K562 (cell line): ENCODE measurements around the gene MIER2. TPM values are rescaled to one million over a fixed set of nuclear protein-coding genes. Genes with fewer than 3 reads are reported as not detected.
A peak's percentile ranks its signal among the peaks of the same experiment; 100 is the strongest.

Experiments used
- IRF2 ChIP-seq: sonication (generic); formaldehyde crosslinking; IDR thresholded peaks from 2 replicates; pipeline ENCODE4 v1.8.1; 2022; ENCODE audit warnings: mild to moderate bottlenecking, missing genetic modification reagents
- ZBTB17 ChIP-seq: fragments of 450-650 bp; formaldehyde crosslinking; IDR thresholded peaks from 2 replicates; pipeline ENCODE4 v1.4.0; 2020; ENCODE audit warnings: mild to moderate bottlenecking
- polyA plus RNA-seq, 8 experiments: library from polyadenylated mRNA; depleted of rRNA in 4 of 8; stranded (reverse) in 5 of 8; unstranded in 3 of 8; fragments of >200 nt; fragmentation: Nextera tagmentation in 2 of 8; fragmentation: Illumina TruSeq in 1 of 8; extraction: Ambion mirVana in 2 of 8; extraction: Trizol in 1 of 8; gene quantifications; 2 replicates each; pipeline versions ENCODE4 v1.2.1 to v1.2.3, GENCODE V29; 2011 to 2014; ENCODE audit warnings: inconsistent platforms in 1 of 8, missing spikeins in 1 of 8
- total RNA-seq, 7 experiments: library from RNA; depleted of rRNA in 6 of 7; stranded (reverse); fragments of >200 nt in 6 of 7; fragmentation: Illumina TruSeq in 2 of 7; extraction: Trizol in 2 of 7; gene quantifications; 2 replicates each; pipeline versions ENCODE4 v1.2.1 to v1.2.3, GENCODE V29; 2011 to 2021; ENCODE audit warnings: low replicate concordance in 1 of 7
- TF ChIP-seq, protein P1 (sequence below): fragments of 200-800 bp; sonication (Bioruptor generic); IDR thresholded peaks from 2 replicates; pipeline ENCODE4 v1.6.1; 2016; ENCODE audit warnings: missing genetic modification characterization, missing compliant biosample characterization
- TF ChIP-seq, protein P2 (sequence below): fragments of 450-650 bp; IDR thresholded peaks from 2 replicates; pipeline ENCODE4 v1.6.1; 2016; ENCODE audit warnings: mild to moderate bottlenecking, moderate library complexity
- TF ChIP-seq, protein P3 (sequence below): sonication (generic); formaldehyde crosslinking; IDR thresholded peaks from 2 replicates; pipeline ENCODE4 v1.8.1; 2023; ENCODE audit warnings: mild to moderate bottlenecking, missing genetic modification reagents
- TF ChIP-seq, protein P4 (sequence below), 2 experiments: fragments of 450-650 bp; conservative IDR thresholded peaks; 2 replicates each; pipeline ENCODE4 v1.6.1; 2017; ENCODE audit warnings: mild to moderate bottlenecking in 2 of 2, moderate library complexity in 2 of 2

The MIER2 gene
- total and polyA plus RNA-seq, 9 of the 15 experiments (the other 6 are each of a cell fraction or from before 2014, with no cell fraction given): 0.46 to 34.7 (median 15.6) TPM

DNA sequence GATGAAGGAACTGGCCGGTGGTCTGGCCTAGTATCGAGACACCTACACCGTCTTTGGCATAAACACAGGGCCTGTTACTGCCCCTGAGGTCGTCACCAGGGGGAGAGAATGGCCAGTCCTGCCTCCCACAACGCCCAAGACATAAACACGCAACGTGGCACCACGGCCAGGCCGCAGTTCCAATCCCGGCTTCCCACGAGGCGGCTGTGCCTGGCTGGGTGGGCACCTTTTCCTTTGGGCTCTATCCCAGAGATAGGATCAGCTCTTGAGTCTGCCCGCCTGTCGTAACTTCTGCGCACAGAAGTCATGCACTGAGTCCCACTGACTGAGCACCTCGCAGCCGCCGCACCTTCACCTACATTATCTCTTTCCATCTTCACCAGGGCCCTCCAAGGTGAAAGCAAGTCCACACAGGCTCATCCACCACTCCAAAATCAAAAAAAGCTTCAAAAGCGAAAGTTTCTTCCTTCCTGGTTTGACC lies 1.1 kb downstream of the MIER2 start (continued):
- TF ChIP-seq, protein P1, sequence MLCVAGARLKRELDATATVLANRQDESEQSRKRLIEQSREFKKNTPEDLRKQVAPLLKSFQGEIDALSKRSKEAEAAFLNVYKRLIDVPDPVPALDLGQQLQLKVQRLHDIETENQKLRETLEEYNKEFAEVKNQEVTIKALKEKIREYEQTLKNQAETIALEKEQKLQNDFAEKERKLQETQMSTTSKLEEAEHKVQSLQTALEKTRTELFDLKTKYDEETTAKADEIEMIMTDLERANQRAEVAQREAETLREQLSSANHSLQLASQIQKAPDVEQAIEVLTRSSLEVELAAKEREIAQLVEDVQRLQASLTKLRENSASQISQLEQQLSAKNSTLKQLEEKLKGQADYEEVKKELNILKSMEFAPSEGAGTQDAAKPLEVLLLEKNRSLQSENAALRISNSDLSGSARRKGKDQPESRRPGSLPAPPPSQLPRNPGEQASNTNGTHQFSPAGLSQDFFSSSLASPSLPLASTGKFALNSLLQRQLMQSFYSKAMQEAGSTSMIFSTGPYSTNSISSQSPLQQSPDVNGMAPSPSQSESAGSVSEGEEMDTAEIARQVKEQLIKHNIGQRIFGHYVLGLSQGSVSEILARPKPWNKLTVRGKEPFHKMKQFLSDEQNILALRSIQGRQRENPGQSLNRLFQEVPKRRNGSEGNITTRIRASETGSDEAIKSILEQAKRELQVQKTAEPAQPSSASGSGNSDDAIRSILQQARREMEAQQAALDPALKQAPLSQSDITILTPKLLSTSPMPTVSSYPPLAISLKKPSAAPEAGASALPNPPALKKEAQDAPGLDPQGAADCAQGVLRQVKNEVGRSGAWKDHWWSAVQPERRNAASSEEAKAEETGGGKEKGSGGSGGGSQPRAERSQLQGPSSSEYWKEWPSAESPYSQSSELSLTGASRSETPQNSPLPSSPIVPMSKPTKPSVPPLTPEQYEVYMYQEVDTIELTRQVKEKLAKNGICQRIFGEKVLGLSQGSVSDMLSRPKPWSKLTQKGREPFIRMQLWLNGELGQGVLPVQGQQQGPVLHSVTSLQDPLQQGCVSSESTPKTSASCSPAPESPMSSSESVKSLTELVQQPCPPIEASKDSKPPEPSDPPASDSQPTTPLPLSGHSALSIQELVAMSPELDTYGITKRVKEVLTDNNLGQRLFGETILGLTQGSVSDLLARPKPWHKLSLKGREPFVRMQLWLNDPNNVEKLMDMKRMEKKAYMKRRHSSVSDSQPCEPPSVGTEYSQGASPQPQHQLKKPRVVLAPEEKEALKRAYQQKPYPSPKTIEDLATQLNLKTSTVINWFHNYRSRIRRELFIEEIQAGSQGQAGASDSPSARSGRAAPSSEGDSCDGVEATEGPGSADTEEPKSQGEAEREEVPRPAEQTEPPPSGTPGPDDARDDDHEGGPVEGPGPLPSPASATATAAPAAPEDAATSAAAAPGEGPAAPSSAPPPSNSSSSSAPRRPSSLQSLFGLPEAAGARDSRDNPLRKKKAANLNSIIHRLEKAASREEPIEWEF (CRISPR knock-in tag): no peak
- no peak for TF ChIP-seq ZBTB17 (CRISPR knock-in tag)
- TF ChIP-seq IRF2 (CRISPR knock-in tag): no peak
- TF ChIP-seq, protein P2, sequence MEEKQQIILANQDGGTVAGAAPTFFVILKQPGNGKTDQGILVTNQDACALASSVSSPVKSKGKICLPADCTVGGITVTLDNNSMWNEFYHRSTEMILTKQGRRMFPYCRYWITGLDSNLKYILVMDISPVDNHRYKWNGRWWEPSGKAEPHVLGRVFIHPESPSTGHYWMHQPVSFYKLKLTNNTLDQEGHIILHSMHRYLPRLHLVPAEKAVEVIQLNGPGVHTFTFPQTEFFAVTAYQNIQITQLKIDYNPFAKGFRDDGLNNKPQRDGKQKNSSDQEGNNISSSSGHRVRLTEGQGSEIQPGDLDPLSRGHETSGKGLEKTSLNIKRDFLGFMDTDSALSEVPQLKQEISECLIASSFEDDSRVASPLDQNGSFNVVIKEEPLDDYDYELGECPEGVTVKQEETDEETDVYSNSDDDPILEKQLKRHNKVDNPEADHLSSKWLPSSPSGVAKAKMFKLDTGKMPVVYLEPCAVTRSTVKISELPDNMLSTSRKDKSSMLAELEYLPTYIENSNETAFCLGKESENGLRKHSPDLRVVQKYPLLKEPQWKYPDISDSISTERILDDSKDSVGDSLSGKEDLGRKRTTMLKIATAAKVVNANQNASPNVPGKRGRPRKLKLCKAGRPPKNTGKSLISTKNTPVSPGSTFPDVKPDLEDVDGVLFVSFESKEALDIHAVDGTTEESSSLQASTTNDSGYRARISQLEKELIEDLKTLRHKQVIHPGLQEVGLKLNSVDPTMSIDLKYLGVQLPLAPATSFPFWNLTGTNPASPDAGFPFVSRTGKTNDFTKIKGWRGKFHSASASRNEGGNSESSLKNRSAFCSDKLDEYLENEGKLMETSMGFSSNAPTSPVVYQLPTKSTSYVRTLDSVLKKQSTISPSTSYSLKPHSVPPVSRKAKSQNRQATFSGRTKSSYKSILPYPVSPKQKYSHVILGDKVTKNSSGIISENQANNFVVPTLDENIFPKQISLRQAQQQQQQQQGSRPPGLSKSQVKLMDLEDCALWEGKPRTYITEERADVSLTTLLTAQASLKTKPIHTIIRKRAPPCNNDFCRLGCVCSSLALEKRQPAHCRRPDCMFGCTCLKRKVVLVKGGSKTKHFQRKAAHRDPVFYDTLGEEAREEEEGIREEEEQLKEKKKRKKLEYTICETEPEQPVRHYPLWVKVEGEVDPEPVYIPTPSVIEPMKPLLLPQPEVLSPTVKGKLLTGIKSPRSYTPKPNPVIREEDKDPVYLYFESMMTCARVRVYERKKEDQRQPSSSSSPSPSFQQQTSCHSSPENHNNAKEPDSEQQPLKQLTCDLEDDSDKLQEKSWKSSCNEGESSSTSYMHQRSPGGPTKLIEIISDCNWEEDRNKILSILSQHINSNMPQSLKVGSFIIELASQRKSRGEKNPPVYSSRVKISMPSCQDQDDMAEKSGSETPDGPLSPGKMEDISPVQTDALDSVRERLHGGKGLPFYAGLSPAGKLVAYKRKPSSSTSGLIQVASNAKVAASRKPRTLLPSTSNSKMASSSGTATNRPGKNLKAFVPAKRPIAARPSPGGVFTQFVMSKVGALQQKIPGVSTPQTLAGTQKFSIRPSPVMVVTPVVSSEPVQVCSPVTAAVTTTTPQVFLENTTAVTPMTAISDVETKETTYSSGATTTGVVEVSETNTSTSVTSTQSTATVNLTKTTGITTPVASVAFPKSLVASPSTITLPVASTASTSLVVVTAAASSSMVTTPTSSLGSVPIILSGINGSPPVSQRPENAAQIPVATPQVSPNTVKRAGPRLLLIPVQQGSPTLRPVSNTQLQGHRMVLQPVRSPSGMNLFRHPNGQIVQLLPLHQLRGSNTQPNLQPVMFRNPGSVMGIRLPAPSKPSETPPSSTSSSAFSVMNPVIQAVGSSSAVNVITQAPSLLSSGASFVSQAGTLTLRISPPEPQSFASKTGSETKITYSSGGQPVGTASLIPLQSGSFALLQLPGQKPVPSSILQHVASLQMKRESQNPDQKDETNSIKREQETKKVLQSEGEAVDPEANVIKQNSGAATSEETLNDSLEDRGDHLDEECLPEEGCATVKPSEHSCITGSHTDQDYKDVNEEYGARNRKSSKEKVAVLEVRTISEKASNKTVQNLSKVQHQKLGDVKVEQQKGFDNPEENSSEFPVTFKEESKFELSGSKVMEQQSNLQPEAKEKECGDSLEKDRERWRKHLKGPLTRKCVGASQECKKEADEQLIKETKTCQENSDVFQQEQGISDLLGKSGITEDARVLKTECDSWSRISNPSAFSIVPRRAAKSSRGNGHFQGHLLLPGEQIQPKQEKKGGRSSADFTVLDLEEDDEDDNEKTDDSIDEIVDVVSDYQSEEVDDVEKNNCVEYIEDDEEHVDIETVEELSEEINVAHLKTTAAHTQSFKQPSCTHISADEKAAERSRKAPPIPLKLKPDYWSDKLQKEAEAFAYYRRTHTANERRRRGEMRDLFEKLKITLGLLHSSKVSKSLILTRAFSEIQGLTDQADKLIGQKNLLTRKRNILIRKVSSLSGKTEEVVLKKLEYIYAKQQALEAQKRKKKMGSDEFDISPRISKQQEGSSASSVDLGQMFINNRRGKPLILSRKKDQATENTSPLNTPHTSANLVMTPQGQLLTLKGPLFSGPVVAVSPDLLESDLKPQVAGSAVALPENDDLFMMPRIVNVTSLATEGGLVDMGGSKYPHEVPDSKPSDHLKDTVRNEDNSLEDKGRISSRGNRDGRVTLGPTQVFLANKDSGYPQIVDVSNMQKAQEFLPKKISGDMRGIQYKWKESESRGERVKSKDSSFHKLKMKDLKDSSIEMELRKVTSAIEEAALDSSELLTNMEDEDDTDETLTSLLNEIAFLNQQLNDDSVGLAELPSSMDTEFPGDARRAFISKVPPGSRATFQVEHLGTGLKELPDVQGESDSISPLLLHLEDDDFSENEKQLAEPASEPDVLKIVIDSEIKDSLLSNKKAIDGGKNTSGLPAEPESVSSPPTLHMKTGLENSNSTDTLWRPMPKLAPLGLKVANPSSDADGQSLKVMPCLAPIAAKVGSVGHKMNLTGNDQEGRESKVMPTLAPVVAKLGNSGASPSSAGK: peak; percentile 38; the same call in 1 of the 2 replicates
- TF ChIP-seq, protein P3, sequence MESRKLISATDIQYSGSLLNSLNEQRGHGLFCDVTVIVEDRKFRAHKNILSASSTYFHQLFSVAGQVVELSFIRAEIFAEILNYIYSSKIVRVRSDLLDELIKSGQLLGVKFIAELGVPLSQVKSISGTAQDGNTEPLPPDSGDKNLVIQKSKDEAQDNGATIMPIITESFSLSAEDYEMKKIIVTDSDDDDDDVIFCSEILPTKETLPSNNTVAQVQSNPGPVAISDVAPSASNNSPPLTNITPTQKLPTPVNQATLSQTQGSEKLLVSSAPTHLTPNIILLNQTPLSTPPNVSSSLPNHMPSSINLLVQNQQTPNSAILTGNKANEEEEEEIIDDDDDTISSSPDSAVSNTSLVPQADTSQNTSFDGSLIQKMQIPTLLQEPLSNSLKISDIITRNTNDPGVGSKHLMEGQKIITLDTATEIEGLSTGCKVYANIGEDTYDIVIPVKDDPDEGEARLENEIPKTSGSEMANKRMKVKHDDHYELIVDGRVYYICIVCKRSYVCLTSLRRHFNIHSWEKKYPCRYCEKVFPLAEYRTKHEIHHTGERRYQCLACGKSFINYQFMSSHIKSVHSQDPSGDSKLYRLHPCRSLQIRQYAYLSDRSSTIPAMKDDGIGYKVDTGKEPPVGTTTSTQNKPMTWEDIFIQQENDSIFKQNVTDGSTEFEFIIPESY (CRISPR knock-in tag): no peak
- TF ChIP-seq, protein P4, sequence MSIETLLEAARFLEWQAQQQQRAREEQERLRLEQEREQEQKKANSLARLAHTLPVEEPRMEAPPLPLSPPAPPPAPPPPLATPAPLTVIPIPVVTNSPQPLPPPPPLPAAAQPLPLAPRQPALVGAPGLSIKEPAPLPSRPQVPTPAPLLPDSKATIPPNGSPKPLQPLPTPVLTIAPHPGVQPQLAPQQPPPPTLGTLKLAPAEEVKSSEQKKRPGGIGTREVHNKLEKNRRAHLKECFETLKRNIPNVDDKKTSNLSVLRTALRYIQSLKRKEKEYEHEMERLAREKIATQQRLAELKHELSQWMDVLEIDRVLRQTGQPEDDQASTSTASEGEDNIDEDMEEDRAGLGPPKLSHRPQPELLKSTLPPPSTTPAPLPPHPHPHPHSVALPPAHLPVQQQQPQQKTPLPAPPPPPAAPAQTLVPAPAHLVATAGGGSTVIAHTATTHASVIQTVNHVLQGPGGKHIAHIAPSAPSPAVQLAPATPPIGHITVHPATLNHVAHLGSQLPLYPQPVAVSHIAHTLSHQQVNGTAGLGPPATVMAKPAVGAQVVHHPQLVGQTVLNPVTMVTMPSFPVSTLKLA (conservative IDR thresholded peaks at IDR 0.05): 0 out of 4 replicates have a peak, but pooled peaks of 1 of the 2 experiments have one; percentile 16
